NCI-H187 treated with DMSO at 0.1 percent for 48 hours (cell line): ENCODE results near the gene PARP6.
"Not testable (repeated sequence)": the region's sequence is repeated elsewhere in the genome, so short reads cannot be mapped to it uniquely, and the experiment has no call there.

ENCODE experiments used
- DNase-seq: peaks from one replicate; lab custom pipeline; 2025; lab: John Stamatoyannopoulos, UW

Gene PARP6

GRCh38 chr15:72278737-72279136, 6.4 kb upstream of the PARP6 start:
- no peak for DNase-seq

- no peak for DNase-seq
These were observed 4.0 kb upstream of the PARP6 start for GRCh38 chr15:72276326-72276700.

- DNase-seq: not testable (repeated sequence)
These were observed 3.4 kb upstream of the PARP6 start for GRCh38 chr15:72275635-72276325.

- DNase-seq: no peak
These were observed 621 bp upstream of the PARP6 start for GRCh38 chr15:72272997-72273352.

- DNase-seq: no peak
These were observed 500 bp downstream of the PARP6 start for GRCh38 chr15:72271895-72272212.

- no peak for DNase-seq
These were observed 1.1 kb downstream of the PARP6 start for GRCh38 chr15:72271221-72271620.

- DNase-seq: no peak
These were observed 2.6 kb downstream of the PARP6 start for GRCh38 chr15:72269739-72270138.

- DNase-seq: no peak
These were observed 7.3 kb downstream of the PARP6 start for GRCh38 chr15:72265031-72265430.

- no peak for DNase-seq
These were observed 19.6 kb downstream of the PARP6 start for GRCh38 chr15:72252663-72253299.

- DNase-seq: no peak
These were observed 23.1 kb downstream of the PARP6 start for GRCh38 chr15:72249142-72249810.

GRCh38 chr15:72248514-72248913, 23.8 kb downstream of the PARP6 start:
- DNase-seq: no peak

GRCh38 chr15:72242775-72243370, 29.5 kb downstream of the PARP6 start:
- no peak for DNase-seq

- DNase-seq: no peak
These were observed 32.7 kb downstream of the PARP6 start for GRCh38 chr15:72239652-72240051.

- DNase-seq: no peak
These were observed 33.8 kb downstream of the PARP6 start for GRCh38 chr15:72238586-72238985.

- DNase-seq: no peak
These were observed 34.5 kb downstream of the PARP6 start for GRCh38 chr15:72237853-72238224.

GRCh38 chr15:72237029-72237852, 35.1 kb downstream of the PARP6 start:
- no peak for DNase-seq

GRCh38 chr15:72236381-72237003, 35.9 kb downstream of the PARP6 start:
- no peak for DNase-seq

- no peak for DNase-seq
These were observed 37.1 kb downstream of the PARP6 start for GRCh38 chr15:72235298-72235697.

- no peak for DNase-seq
These were observed 38.6 kb downstream of the PARP6 start for GRCh38 chr15:72233769-72234168.

GRCh38 chr15:72231833-72232478, 40.4 kb downstream of the PARP6 start:
- DNase-seq: no peak

- DNase-seq: peak; percentile 41
These were observed 41.1 kb downstream of the PARP6 start, which contains the start of gene PKM for GRCh38 chr15:72231066-72231832. Gene PKM, minus strand, starts transcription at chr15:72231190. Its CDS starts 12,093 bp downstream, at chr15:72219097.
